GM21723 (cell line): Measurements from ENCODE around the gene EAF1.
"Not testable (repeated sequence)": the region's sequence is repeated elsewhere in the genome, so short reads cannot be mapped to it uniquely, and the experiment has no call there.

Experiments
- ATAC-seq: cut with Tn5 transposase; IDR thresholded peaks from one replicate; pipeline ENCODE4 v1.9.1; 2021; ENCODE audit warnings: mild to moderate bottlenecking, moderate library complexity; ENCODE audit not compliant: unreplicated experiment

Gene EAF1

DNA sequence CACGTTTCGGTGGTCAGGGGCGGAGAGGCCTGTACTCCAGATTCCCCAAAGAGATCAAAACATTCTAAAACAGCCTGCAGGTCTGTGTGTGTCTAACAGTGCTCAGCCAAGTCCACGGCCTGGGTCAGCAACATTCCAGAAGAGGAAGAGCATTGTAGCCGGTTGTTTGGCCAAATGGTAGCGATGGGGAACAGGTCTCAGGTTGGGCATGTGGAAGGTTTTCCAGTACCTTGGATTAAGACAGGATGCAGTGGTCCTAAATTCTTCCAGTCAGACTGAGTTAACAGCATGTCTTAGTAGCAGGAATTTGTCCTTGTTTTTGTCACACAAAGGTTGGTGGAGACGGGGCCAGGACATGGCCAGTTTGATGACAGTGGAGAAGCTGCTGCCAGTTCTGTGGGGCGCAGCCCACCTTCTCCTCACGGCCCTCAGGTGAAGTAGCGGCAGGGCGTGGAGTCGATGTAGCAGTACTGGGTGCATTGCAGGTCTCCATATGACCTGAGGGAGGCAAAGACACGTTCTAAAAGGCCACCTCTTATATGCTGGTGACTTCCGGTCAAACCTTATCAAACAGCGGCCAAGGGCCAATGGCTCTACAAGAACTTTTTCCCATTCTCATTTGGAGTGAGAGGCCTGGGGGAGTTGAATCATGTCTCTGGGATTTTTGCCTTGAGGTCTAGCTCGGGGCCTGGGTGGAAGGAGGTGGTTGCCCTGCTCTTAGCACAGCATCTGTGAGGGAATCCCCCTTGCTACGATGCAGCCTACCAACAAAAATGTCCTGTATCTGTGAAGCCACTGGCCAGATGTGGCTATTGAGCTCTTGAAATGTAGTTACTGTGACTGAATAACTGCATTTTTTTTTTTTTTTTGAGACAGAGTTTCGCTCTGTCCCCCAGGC, 24.1 kb downstream of the EAF1 start:
- ATAC-seq = no peak

DNA sequence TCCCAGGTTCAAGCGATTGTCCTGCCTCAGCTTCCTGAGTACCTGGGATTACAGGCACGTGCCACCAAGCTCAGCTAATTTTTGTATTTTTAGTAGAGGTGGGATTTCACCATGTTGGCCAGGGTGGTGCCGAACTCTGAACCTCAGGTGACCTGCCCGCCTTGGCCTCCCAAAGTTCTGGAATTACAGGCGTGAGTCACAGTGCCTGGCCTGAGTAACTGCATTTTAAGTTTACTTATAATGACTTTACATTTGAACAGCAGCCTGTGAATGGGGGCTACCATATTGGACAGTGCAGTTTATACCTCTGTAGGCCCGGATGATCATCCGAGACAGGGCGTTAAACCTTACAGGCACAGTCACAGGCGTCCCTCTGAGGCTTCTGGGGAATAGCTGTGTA, 24.8 kb downstream of the EAF1 start:
- no peak for ATAC-seq

DNA sequence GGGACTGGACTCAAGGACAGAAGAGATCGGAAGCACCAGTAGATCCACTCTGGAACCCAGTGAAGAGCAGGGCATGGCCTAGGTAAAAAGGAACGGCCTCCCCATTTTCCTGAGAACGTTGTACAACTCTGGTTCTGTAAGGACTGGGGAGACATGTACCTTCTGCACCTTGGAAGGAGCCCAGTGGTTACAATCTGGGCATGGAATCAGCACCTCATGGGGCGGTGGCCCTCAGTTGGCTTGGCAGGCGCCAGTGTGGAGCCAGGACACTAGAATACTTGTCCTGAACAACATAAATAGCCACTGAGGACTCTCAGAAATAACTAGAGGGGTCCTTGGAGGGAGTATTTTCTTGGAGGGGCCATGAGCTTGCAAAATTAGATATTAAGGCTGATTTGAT, 25.6 kb downstream of the EAF1 start:
- no peak for ATAC-seq

- no peak for ATAC-seq
Observed at GRCh38 chr3:15453501-15453900, 26.1 kb downstream of the EAF1 start.

DNA sequence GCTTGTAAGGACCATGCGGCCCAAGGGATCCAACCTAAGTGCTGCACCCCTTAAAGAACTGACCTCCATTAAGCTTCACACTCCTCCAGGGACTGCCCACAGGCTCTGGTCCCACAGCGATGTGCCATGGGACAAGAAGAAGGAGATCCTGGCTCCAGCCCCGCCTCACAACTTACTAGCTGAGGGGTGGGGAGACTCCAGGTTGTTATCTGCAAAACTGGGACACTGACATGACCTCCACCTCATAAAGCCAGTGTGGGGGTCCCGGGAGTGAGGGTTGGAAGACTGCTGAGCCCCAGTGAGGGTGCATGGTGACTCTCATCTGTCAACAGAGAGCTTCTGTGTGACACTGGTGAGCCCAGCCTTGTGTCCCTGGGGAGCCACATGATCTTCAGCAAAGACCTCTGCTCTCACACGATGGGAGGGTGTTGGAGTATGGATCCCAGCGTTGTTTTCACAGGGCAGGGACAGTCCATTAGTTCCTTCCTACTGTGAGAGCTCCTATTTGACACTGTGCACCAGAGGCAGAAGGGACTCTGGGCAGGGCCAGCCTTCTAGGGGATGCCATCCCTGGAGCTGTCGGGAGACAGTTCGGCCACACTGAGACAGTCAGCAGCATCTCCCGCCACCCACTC, 26.7 kb downstream of the EAF1 start:
- ATAC-seq = no peak

DNA sequence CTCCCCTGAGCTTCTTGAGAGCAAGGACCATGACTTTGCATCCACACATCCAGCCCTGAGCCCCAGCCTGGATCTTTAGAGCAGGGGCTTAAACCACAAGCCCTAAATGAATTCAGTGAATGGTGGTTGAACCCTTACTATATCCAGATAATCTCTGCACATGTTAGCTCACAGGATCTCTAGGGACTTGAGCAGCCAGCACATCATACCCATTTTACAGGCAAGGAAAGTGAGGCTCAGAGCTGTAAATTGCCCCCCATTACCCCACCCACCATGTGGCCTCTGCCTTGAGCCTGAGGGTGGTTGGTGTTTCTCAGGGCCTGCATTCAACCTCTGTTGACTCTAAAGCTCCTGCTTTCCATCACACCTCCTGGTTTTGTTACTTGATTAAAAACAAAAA, 27.6 kb downstream of the EAF1 start:
- ATAC-seq = no peak

DNA sequence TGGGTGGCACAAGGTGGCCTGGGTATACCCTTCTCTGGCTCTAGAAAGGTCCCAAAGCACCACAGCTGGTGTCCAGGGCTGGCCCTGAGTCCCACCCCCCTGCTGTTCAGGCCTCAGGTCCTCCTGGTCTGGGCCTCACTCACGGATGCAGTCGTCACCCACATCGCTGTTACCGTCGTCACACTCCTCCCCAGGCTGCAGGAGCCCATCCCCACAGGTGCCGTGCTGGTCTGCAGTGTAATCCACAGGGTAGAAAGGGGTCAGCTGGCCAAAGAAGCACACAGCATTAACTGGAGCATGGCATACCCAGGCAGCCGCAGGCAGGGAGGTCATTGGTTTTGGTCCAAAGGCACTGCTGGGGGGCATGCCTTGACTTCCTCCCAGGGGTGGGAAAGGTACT, 28.4 kb downstream of the EAF1 start:
- no peak for ATAC-seq

DNA sequence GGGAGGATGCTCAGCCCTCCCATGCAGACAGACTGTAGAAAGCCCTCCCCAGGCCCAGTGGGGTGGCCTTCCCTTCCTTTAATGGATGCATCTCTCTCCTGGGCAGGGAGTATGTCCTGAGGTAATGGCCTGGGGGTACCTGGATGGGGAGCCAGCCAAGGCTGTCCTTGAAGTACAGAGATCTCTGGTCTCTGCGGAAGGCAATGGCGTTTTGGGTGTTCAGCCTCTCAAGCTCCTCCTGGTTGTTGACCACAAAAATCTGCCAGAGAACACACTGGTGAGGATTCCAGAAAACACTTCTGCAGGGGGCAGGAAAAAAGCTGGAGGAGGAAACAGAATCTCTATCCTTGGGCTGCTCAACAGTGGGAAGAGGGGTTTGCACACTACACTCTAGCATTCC, 28.9 kb downstream of the EAF1 start:
- ATAC-seq = no peak

DNA sequence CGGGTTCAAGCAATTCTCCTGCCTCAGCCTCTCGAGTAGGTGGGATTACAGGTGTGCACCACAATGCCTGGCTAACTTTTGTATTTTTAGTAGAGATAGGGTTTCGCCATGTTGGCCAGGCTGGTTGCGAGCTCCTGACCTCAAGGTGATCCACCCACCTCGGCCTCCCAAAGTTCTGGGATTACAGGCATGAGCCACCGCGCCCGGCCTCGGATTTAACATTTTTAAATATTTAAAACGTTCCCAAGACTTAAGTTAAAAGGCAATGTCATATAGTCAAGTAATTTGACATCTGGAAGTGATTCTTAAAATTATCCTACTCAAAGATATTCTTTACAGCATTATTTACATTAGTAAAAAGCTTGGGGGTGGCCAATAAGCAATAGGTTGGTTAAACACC, 29.5 kb downstream of the EAF1 start:
- not testable (repeated sequence) for ATAC-seq

DNA sequence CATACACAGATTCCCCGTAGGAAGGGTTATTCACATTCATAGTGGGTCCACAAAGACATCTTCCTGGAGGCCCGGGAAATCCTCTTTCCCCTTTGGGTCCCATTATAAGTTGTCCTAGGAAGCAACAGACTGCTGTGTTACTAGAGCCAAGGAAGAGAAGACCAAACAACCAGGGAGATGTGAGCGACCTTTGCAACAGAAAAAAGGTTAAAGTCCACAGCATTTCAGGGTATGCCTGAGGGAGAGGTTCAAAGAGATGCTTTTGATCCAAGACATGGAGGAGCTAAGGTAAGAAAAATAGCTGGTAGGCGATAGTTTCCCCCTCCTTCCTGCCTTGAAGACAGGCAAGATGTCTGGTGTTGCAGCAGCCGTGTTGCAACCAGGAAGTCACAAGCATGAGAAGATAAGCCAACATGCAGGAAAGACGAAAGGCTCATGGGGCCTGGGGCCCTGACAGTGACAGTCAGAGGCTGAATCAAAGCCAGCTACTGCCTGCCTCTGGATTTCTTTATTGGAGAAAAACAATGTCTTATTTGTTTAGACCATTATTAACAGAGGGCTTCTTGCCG, 30.9 kb downstream of the EAF1 start:
- ATAC-seq = no peak

GRCh38 chr3:15460891-15461531, 33.6 kb downstream of the EAF1 start:
- no peak for ATAC-seq

DNA sequence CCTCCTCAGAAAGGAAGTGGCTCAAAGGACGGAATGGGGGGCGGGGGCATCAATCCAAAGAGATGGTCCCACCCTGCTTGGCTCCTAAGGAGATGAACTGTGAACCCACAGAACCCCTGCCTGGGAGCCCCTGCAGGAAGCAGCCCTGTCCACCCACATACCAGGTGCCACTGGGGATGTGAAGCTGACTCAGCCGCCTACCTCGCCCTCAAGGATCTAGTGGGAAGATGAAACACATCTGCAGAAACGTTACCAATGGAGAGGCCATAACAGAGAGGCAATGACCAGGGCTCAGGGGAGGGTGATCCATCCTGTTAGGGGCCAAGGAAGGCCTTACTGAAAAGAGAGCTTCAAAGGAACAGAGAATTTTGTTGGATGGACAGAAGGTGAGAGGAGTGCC, 35.1 kb downstream of the EAF1 start:
- no peak for ATAC-seq

DNA sequence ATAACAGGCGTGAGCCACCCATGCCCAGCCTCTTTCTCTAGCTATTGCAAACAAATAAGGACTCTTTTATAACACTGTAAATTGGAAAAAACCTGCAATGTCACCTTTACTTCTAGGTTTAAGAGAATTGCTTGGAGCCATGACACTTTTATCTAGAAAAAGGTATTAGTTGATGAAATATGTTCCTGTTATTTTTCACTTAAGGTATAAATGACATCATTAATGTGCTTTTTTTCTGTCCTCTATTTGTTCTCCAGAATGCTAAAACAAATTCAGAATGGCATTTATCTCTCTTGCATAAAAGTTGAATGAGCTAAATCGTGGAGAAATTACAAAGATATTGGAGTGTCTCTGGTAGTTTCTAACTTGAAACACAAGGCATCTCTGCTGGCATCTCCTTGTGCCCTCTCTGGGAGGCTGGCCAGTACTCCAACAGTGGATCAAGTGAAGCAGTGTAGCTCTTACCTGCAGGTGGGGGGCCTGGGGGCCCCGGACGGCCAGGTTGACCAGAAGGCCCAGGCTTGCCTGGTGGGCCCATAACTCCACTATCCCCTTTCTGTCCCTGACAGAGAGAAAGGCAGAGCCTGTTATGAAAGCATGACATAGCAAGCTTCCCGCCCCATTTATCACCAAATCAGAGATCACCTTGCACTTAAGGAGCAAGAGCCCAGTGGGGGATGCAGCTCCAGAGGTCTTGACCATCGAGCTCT, 38.6 kb downstream of the EAF1 start:
- ATAC-seq = no peak

- no peak for ATAC-seq
Observed at GRCh38 chr3:15467227-15468181, 40.1 kb downstream of the EAF1 start.

DNA sequence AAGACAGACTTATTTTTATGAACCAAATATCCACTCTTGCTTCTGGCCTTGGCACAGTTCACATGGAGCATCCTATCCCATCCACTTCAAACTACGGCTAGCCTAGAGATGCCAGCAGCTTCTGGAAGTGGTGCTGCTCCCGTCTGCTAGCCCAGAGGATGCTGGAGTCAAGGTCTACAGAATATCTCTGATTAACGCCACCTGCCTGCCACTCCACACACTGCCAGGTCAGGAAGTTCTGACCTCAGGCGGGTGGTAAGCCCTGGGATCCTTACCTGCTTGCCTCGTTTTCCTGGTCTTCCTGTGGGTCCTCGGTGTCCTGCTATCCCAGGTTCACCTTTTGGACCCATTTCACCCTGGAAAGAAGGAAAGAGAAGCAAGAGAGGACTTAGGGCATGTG, 42.9 kb downstream of the EAF1 start:
- ATAC-seq = no peak

DNA sequence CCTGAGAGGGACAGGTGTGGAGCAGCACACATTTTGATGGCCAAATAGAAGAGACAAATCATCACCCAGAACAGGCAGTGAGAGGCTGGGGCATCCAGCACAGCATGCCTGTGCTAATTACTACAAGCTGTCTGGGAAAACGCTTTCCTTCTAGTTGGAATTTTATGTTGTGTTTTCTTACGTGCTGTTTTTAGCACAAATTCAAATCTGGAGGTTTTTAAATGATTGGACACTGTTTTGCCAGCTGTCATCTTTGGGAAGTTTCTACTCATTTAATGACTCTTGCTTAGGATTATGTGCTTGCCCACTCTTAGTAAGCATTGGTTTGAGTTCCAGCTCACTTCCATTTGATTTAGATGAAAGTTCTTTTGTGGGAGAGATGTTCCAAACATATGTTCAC, 43.5 kb downstream of the EAF1 start:
- ATAC-seq = no peak

DNA sequence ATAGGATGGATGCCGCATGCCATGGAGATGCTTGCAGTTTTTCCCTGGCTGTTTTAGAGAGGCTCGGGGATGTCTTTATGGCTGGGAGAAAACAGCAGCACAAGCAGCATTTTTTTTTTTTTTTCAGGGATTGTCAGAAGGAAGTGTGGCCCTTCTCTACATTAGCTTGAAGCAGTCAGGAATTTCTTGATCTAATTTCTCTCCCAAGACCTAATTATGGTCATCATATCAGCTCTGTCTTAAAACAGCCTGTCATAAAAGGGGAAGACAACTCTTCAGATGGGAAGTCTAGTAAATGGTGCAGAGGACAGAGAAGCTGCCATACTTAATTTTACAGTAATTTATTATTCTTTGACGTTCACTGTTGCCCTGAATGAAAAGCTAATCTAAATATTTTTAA, 44.5 kb downstream of the EAF1 start:
- ATAC-seq = no peak

DNA sequence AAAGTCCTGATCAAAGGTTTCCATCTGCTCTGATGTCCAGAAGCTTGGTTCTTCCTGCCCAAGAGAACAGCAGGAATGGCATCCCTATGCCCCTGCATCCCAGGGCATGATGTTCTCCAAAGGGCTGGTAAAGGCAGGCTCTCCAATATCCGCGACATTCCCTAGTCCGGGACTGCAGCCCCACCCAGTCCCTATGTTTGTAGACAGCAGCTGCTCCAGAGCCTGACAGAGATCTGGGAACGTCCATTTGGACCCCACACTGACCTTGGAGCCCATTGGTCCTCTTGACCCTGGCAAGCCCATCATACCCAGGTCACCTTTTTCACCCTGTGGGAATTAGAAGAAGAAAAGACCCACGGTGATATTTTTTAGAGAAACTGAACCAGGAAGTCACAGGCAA, 47.8 kb downstream of the EAF1 start:
- no peak for ATAC-seq

DNA sequence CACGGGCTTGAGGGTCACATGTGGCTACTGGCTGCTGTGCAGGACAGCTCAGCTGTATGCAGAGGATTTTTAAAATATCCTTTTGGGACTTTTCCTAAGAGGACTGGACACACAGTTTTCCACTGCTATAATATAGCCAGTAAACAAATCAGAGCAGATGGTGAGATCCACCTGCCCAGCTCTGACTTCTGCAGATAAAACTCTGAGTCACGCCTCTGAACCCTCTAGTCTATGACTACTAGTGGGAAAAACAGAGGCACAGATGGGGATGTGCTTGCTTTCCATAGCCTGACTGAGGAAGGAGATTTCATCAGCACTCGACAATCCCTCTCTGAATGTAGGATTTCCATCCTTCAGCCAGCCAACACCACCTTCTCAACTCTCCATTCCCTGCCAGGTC, 49.0 kb downstream of the EAF1 start:
- no peak for ATAC-seq
